K562 (cell line): ENCODE results near the gene TF. TPM values are rescaled to one million over a fixed set of nuclear protein-coding genes. Genes with fewer than 3 reads are reported as not detected.

Experiments
- ATAC-seq: fragments of 200-7000 bp; cut with Tn5 transposase; 3 replicates; pipeline ENCODE4 v1.9.1; 2020; ENCODE audit warnings: moderate library complexity
- BruUV-seq: library from RNA; stranded (reverse); fragments of 400-500 nt; replicated peaks from 2 replicates; lab custom pipeline; 2021; lab: Mats Ljungman, UMichigan
- CTCF ChIA-PET: fragments of 300-600 bp; formaldehyde crosslinking; extraction: SDS; loops from one replicate; lab custom pipeline; 2021; ENCODE audit warnings: low intra/inter-chr PET ratio; lab: Yijun Ruan, JAX
- POLR2A ChIA-PET: fragments of 300-600, 350-650 bp; sonication (Branson Sonifier 250); formaldehyde crosslinking; extraction: SDS; loops from one replicate; lab custom pipeline; 2021; ENCODE audit warnings: antibody characterized with exemption, inconsistent platforms; lab: Yijun Ruan, JAX
- DNase-seq, 4 experiments: peaks; one replicate each; pipeline versions ENCODE4 v3.0.0 to v3.0.0-alpha.2; 2011 to 2018; ENCODE audit warnings: low spot score in 3 of 4, mixed read lengths in 3 of 4; ENCODE audit errors: extremely low read depth in 1 of 4
- FAIRE-seq: peaks from 2 replicates; lab custom pipeline; 2011; peaks lifted over from hg19 to GRCh38; lab: Jason Lieb, UNC
- H2AFZ ChIP-seq: 2 replicates; pipeline ENCODE4 v1.6.0; 2011; ENCODE audit warnings: low read depth, low read length, control low read depth, inconsistent platforms
- H3K27ac ChIP-seq: fragments of 200-600 bp; 3 replicates; pipeline ENCODE4 v1.8.0; 2011; ENCODE audit warnings: low read depth, mild to moderate bottlenecking, control low read depth, inconsistent platforms, low read length, moderate library complexity, mixed read lengths; ENCODE audit errors: extremely low read depth
- H3K27me3 ChIP-seq, 2 experiments: fragments of 300-600 bp in 1 of 2; 2 replicates in 1 of 2; 3 replicates in 1 of 2; pipeline versions ENCODE4 v1.6.0 to v1.8.0; 2011; ENCODE audit warnings: inconsistent platforms in 2 of 2, low read length in 2 of 2, mild to moderate bottlenecking in 1 of 2, mixed read lengths in 1 of 2, moderate library complexity in 1 of 2; ENCODE audit not compliant: control insufficient read depth in 2 of 2, insufficient read depth in 2 of 2
- H3K36me3 ChIP-seq: fragments of 300-600 bp; 3 replicates; pipeline ENCODE4 v1.8.0; 2011; ENCODE audit warnings: mild to moderate bottlenecking, low read length, inconsistent platforms; ENCODE audit not compliant: control insufficient read depth, insufficient read depth
- H3K4me1 ChIP-seq, 2 experiments: fragments of 200-600 bp in 1 of 2; replicated peaks in 1 of 2; 2 replicates in 1 of 2; 3 replicates in 1 of 2; pipeline versions ENCODE4 v1.5.1 to v1.8.0; 2011; ENCODE audit warnings: inconsistent platforms in 2 of 2, low read length in 2 of 2, mild to moderate bottlenecking in 1 of 2, mixed read lengths in 1 of 2, moderate library complexity in 1 of 2; ENCODE audit not compliant: control insufficient read depth in 2 of 2, insufficient read depth in 2 of 2
- H3K4me2 ChIP-seq: 2 replicates; pipeline ENCODE4 v1.6.1; 2011; ENCODE audit warnings: low read length, control low read depth, inconsistent platforms, mixed read lengths; ENCODE audit not compliant: insufficient read depth
- H3K4me3 ChIP-seq: fragments of 200-600 bp; sonication (generic), shearing (Covaris generic); 2 replicates; pipeline ENCODE4 v1.5.1; 2016; ENCODE audit warnings: control low read depth, inconsistent platforms
- H3K79me2 ChIP-seq: fragments of 200-600 bp; 3 replicates; pipeline ENCODE4 v1.8.0; 2011; ENCODE audit warnings: low read length, inconsistent platforms; ENCODE audit not compliant: control insufficient read depth, insufficient read depth
- H3K9ac ChIP-seq, 2 experiments: 2 replicates each; pipeline versions ENCODE4 v1.6.0 to v1.6.1; 2011; ENCODE audit warnings: low read depth in 2 of 2, low read length in 2 of 2, control low read depth in 1 of 2, inconsistent platforms in 1 of 2, mild to moderate bottlenecking in 1 of 2, mixed read lengths in 1 of 2; ENCODE audit not compliant: insufficient read depth in 1 of 2
- H3K9me1 ChIP-seq: one replicate; pipeline ENCODE4 v1.6.0; 2011; ENCODE audit warnings: inconsistent platforms, mild to moderate bottlenecking, low read length, moderate library complexity; ENCODE audit not compliant: control insufficient read depth, insufficient read depth
- H3K9me3 ChIP-seq: replicated peaks from 2 replicates; pipeline ENCODE4 v1.5.1; 2011; ENCODE audit warnings: low read depth, low read length, inconsistent platforms; ENCODE audit not compliant: control insufficient read depth, insufficient read depth
- H4K20me1 ChIP-seq: replicated peaks from 2 replicates; pipeline ENCODE4 v1.6.1; 2011; ENCODE audit warnings: low read length, inconsistent platforms, mixed read lengths; ENCODE audit not compliant: control insufficient read depth, insufficient read depth
- CBX2 ChIP-seq: fragments of 200-600 bp; sonication (generic); IDR thresholded peaks from one replicate; pipeline ENCODE4 v1.6.1; 2012; ENCODE audit warnings: mild to moderate bottlenecking, low read length, inconsistent platforms; ENCODE audit not compliant: insufficient read depth, poor library complexity, severe bottlenecking
- CHD4 ChIP-seq: fragments of 200-600 bp; sonication (generic); IDR thresholded peaks from 3 replicates; pipeline ENCODE4 v1.6.1; 2012; ENCODE audit warnings: low read depth, mild to moderate bottlenecking, mixed read lengths, low read length, inconsistent platforms; ENCODE audit not compliant: insufficient read depth, insufficient replicate concordance, poor library complexity, severe bottlenecking
- MAFK ChIP-seq: IDR thresholded peaks from 2 replicates; pipeline ENCODE4 v1.6.1; 2011; ENCODE audit warnings: low read length, improper control_type of control experiment
- MCM3 ChIP-seq: fragments of 450-650 bp; IDR thresholded peaks from 2 replicates; pipeline ENCODE4 v1.6.1; 2016
- SMARCA5 ChIP-seq: fragments of 450-650 bp; IDR thresholded peaks from 2 replicates; pipeline ENCODE4 v1.6.1; 2016
- SP1 ChIP-seq: sonication (generic); formaldehyde crosslinking; IDR thresholded peaks from 2 replicates; pipeline ENCODE4 v1.8.1; 2022; ENCODE audit warnings: mild to moderate bottlenecking, missing genetic modification reagents
- ZEB2 ChIP-seq: fragments of 450-650 bp; IDR thresholded peaks from 2 replicates; pipeline ENCODE4 v1.6.1; 2016
- ZKSCAN1 ChIP-seq: fragments of 150-350 bp; IDR thresholded peaks from 2 replicates; pipeline ENCODE4 v1.6.1; 2016; ENCODE audit warnings: low read depth, low read length
- WGBS: fragments of 100-300 bp; shearing (Covaris generic); methylation state at CpG from one replicate; pipeline ENCODE4 v1.1.6; 2016; ENCODE audit warnings: low coverage, mixed read lengths; ENCODE audit not compliant: insufficient coverage; ENCODE audit errors: missing lambda C conversion rate; 5-methylcytosine and 5-hydroxymethylcytosine counted together
- in situ Hi-C: fragments of 300-500 bp; cut with MboI; formaldehyde crosslinking; loops from 4 replicates; pipeline ENCODE4 v1.15.0; 2018; ENCODE audit warnings: inconsistent platforms, mixed read lengths
- intact Hi-C: fragments of 100-400 bp; cut with micrococcal nuclease; formaldehyde crosslinking; loops from 2 replicates; pipeline ENCODE4 v1.14.2; 2022
- polyA plus RNA-seq, 8 experiments: library from polyadenylated mRNA; depleted of rRNA in 4 of 8; stranded (reverse) in 5 of 8; unstranded in 3 of 8; fragments of >200 nt; fragmentation: Nextera tagmentation in 2 of 8; fragmentation: Illumina TruSeq in 1 of 8; extraction: Ambion mirVana in 2 of 8; extraction: Trizol in 1 of 8; gene quantifications; 2 replicates each; pipeline versions ENCODE4 v1.2.1 to v1.2.3, GENCODE V29; 2011 to 2014; ENCODE audit warnings: inconsistent platforms in 1 of 8, missing spikeins in 1 of 8
- total RNA-seq, 7 experiments: library from RNA; depleted of rRNA in 6 of 7; stranded (reverse); fragments of >200 nt in 6 of 7; fragmentation: Illumina TruSeq in 2 of 7; extraction: Trizol in 2 of 7; gene quantifications; 2 replicates each; pipeline versions ENCODE4 v1.2.1 to v1.2.3, GENCODE V29; 2011 to 2021; ENCODE audit warnings: low replicate concordance in 1 of 7
- TF ChIP-seq, protein P1 (sequence below): fragments of 250-450 bp; sonication (Bioruptor Pico); IDR thresholded peaks from 2 replicates; pipeline ENCODE4 v1.9.0; 2021; ENCODE audit warnings: mild to moderate bottlenecking
- TF ChIP-seq, protein P2 (sequence below): fragments of 450-650 bp; IDR thresholded peaks from 2 replicates; pipeline ENCODE4 v1.6.1; 2016; ENCODE audit warnings: antibody characterized with exemption
- TF ChIP-seq, protein P3 (sequence below), 2 experiments: fragments of 450-650 bp; IDR thresholded peaks; 2 replicates each; pipeline ENCODE4 v1.6.1; 2016; ENCODE audit warnings: mild to moderate bottlenecking in 2 of 2, borderline replicate concordance in 1 of 2, low read depth in 1 of 2, moderate library complexity in 1 of 2

TF gene
- total and polyA plus RNA-seq, 9 of the 15 experiments (the other 6 are each of a cell fraction or from before 2014, with no cell fraction given), result 0.09 to 9.2 (median 3.1) TPM

DNA sequence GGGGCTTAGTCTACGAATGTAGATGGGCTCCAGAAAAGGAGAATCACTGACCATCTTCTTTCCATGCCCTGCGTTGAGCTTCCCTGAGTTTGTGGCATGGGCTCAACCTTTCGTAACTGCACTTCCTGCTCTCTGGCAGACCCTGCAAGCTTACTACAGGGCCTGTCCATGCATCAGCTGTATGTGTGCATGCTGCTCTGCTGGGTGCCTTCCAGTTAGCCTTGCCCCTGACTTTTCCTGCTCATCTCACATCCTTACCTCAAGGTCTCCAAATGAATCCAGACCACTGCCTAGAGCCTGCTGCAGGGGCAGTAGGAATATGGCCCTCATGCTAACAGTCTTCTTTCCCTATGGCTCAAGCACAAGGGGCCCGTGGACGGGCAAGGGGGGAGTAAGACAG is 2.0 kb upstream of the TF start:
- POLR2A ChIA-PET, result interaction anchor here (0.8 kb wide), 1 partner anchor 12 kb away, joined by 3 read pairs; no protein-coding TSS in a partner anchor
- CTCF ChIA-PET, result no interaction called here
- intact Hi-C loops, result no loop called here
- Histone ChIP-seq H3K9me1 (no peaks in the 10 kb centered on the region), H3K4me3 (no peak overlapping the region), H3K27ac (no peak overlapping the region), H3K36me3 (no peaks in the 10 kb centered on the region), H3K4me1 (peaks cover 14 to 19% of the 10 kb centered on the region in 2 experiments; a peak in 4 of 5 replicates), H3K4me2 (no peak overlapping the region), H2AFZ (no peak overlapping the region), H3K79me2 (no peaks in the 10 kb centered on the region), H4K20me1 (no peaks in the 10 kb centered on the region), H3K9me3 (no peaks in the 10 kb centered on the region), H3K9ac (no peak overlapping the region), H3K27me3 (peaks cover 0 to 12% of the 10 kb centered on the region in 2 experiments; a peak in 2 of 5 replicates)
- FAIRE-seq, result no peak
- WGBS, result 30% methylated on average over 5 of the region's 5 CpGs
- no peak for ATAC-seq
- no TSS peak for BruUV-seq
- DNase-seq, result no peak
- in situ Hi-C loops, result no loop called here
- no peak for TF ChIP-seq SMARCA5
- no peak for TF ChIP-seq MCM3
- TF ChIP-seq SP1 (CRISPR knock-in tag), result no peak
- no peak for TF ChIP-seq ZKSCAN1
- TF ChIP-seq ZEB2, result no peak
- no peak for TF ChIP-seq CBX2
- TF ChIP-seq, protein P1, sequence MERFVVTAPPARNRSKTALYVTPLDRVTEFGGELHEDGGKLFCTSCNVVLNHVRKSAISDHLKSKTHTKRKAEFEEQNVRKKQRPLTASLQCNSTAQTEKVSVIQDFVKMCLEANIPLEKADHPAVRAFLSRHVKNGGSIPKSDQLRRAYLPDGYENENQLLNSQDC (CRISPR knock-in tag), result no peak
- TF ChIP-seq CHD4, result no peak
- TF ChIP-seq MAFK, result no peak
- TF ChIP-seq, protein P2, sequence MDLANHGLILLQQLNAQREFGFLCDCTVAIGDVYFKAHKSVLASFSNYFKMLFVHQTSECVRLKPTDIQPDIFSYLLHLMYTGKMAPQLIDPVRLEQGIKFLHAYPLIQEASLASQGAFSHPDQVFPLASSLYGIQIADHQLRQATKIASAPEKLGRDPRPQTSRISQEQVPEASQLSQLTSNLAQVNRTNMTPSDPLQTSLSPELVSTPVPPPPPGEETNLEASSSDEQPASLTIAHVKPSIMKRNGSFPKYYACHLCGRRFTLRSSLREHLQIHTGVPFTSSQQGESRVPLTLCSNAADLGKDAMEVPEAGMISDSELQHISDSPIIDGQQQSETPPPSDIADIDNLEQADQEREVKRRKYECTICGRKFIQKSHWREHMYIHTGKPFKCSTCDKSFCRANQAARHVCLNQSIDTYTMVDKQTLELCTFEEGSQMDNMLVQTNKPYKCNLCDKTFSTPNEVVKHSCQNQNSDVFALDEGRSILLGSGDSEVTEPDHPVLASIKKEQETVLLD, result no peak
- TF ChIP-seq, protein P3, sequence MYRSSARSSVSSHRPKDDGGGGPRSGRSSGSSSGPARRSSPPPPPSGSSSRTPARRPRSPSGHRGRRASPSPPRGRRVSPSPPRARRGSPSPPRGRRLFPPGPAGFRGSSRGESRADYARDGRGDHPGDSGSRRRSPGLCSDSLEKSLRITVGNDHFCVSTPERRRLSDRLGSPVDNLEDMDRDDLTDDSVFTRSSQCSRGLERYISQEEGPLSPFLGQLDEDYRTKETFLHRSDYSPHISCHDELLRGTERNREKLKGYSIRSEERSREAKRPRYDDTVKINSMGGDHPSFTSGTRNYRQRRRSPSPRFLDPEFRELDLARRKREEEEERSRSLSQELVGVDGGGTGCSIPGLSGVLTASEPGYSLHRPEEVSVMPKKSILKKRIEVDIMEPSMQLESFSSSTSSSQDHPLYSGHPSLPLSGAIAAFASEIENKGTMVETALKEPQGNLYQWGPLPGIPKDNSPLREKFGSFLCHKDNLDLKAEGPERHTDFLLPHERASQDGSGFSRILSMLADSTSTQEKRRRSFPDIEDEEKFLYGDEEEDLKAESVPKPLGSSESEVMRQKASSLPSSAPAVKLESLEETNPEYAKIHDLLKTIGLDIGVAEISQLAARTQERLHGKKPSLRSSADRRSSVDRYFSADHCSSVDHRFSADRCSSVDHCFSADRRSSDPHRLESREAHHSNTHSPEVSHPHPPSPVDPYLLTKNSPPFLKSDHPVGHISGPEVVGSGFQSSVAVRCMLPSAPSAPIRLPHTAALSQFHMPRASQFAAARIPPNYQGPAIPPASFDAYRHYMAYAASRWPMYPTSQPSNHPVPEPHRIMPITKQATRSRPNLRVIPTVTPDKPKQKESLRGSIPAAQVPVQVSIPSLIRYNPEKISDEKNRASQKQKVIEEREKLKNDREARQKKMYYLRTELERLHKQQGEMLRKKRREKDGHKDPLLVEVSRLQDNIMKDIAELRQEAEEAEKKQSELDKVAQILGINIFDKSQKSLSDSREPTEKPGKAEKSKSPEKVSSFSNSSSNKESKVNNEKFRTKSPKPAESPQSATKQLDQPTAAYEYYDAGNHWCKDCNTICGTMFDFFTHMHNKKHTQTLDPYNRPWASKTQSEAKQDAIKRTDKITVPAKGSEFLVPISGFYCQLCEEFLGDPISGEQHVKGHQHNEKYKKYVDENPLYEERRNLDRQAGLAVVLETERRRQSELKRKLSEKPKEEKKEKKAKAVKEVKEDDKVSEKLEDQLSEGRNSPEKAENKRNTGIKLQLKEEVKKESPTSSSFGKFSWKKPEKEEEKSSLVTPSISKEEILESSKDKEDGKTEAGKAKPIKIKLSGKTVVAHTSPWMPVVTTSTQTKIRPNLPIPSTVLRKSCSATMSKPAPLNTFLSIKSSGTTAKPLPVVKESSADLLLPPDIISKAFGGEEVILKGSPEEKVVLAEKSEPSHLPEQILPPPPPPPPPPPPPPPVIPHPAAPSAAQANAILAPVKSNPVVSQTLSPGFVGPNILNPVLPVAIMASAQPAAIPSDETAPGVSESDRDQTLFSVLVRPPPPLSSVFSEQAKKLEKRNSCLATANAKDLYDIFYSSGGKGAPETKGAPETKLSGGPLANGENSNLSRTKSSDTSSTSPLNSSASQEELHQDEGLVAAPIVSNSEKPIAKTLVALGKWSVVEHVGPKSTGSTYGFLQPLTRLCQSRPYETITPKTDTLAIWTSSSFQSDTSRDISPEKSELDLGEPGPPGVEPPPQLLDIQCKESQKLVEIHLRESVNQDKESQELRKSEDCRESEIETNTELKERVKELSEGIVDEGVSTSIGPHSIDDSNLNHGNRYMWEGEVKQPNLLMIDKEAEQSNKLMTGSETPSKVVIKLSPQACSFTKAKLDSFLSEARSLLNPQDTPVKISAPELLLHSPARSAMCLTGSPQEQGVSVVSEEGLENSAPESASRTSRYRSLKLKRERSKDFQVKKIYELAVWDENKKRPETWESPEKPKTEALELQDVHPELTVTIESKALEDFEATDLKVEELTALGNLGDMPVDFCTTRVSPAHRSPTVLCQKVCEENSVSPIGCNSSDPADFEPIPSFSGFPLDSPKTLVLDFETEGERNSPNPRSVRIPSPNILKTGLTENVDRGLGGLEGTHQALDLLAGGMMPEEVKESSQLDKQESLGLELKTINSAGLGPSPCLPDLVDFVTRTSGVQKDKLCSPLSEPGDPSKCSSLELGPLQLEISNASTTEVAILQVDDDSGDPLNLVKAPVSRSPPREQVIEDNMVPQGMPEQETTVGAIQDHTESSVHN (IDR thresholded peaks at IDR 0.05; ENCODE audit: borderline replicate concordance in 1 of 2, low read depth in 1 of 2), result no peak
